ENCODE measurements around the gene TMC3.
"Not testable (repeated sequence)": the region's sequence is repeated elsewhere in the genome, so short reads cannot be mapped to it uniquely, and the experiment has no call there.

Gene TMC3

GRCh38 chr15:81339321-81339720 lies 34.7 kb downstream of the TMC3 start:
- H3K4me1 Mint-ChIP-seq = peaks cover 5% of the 10 kb centered on the region
- H3K27me3 Mint-ChIP-seq = no peaks in the 10 kb centered on the region
- no peaks in the 10 kb centered on the region for H3K9me3 Mint-ChIP-seq
- no peaks in the 10 kb centered on the region for H3K36me3 Mint-ChIP-seq
- H3K4me3 Mint-ChIP-seq = no peak overlapping the region
- no peak overlapping the region for H3K27ac Mint-ChIP-seq

DNA sequence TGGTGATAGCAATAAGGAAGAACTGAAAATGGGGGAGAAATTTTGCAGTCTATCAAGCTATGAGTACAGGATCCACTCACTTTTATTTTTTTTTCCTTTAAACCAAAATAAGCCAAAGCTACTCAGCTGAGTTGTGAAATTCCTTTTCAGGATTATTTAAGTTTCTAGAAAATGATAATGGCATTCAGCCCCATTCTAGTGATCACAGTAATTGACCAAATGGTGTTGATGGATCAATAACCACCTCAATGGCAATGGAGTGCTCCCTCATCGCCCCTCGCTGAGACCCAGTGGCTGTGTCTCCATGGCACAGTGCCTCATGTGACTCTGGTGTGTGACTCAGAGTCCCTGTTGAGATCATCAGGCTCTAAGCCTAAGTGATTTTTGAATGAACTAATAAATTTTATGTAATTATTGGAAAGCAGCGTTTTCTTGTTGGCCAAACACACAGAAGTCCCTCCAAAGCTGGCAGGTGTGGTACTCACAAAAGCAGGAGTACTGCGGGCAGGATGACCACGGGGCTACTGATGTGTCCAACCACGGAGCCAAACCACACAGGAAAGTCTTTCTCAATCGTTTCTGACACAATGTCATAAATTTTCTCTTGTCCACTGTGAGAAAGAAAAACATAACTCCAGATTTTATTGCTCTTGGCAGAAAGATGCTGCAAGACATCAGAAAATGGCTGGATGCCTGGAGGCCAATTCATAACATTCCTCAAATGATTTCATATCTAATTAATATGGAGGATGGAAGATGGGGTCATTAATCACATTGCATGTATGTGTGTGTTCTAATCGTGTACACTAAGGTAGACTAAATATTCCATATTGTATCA lies 35.6 kb downstream of the TMC3 start:
- Mint-ChIP-seq H3K4me3 (no peak overlapping the region), H3K36me3 (no peaks in the 10 kb centered on the region), H3K4me1 (peaks cover 5% of the 10 kb centered on the region), H3K27ac (no peak overlapping the region), H3K9me3 (no peaks in the 10 kb centered on the region), H3K27me3 (no peaks in the 10 kb centered on the region)

- H3K36me3 Mint-ChIP-seq = no peaks in the 10 kb centered on the region
- peaks cover 11% of the 10 kb centered on the region for H3K4me1 Mint-ChIP-seq
- no peaks in the 10 kb centered on the region for H3K27me3 Mint-ChIP-seq
- H3K27ac Mint-ChIP-seq = no peak overlapping the region
- H3K4me3 Mint-ChIP-seq = no peak overlapping the region
- no peaks in the 10 kb centered on the region for H3K9me3 Mint-ChIP-seq
Observed at GRCh38 chr15:81337713-81338157, 36.3 kb downstream of the TMC3 start.

DNA sequence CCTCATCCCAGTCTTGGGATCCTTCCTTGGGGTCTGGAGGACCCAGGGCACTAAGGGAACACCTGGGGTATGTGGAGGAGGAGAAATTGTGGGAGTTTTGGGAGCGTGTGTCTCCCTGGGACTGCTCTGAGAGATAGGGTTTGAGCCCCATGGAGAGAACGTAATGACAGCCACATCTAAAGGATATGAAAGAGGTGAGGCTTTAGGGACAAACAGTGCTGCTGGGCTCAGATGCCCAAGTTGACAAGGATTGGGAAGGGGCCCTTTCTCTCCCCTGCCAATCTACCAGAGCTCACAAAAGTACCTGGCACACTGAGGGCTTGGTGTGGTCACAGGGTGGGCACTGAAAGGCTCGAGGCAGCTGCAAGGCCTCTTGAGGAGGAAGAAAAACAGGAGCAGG lies 36.8 kb downstream of the TMC3 start:
- Mint-ChIP-seq H3K36me3 (no peaks in the 10 kb centered on the region), H3K4me3 (no peak overlapping the region), H3K9me3 (no peaks in the 10 kb centered on the region), H3K27me3 (no peaks in the 10 kb centered on the region), H3K4me1 (peaks cover 11% of the 10 kb centered on the region), H3K27ac (no peak overlapping the region)

DNA sequence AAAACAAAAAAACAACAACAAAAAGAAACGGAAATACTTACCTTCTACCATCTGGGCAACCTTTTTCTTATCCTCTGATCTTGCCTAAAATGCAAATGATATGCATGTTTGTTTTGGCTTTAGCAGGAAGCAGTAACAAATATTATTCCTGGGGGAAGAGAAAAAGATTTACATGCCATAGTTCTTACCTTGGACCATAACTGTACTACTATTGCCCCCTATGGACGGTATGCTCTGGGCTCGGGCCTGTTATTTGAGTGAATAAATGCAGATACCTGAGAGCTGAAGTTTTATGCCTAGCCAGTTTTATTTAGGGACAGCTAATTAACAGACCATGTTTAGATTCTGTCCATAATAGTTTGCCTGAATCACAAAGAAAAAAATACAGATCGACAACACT lies 37.4 kb downstream of the TMC3 start:
- H3K27me3 Mint-ChIP-seq = no peaks in the 10 kb centered on the region
- H3K27ac Mint-ChIP-seq = no peak overlapping the region
- no peaks in the 10 kb centered on the region for H3K36me3 Mint-ChIP-seq
- H3K4me1 Mint-ChIP-seq = peaks cover 16% of the 10 kb centered on the region
- H3K9me3 Mint-ChIP-seq = no peaks in the 10 kb centered on the region
- no peak overlapping the region for H3K4me3 Mint-ChIP-seq

DNA sequence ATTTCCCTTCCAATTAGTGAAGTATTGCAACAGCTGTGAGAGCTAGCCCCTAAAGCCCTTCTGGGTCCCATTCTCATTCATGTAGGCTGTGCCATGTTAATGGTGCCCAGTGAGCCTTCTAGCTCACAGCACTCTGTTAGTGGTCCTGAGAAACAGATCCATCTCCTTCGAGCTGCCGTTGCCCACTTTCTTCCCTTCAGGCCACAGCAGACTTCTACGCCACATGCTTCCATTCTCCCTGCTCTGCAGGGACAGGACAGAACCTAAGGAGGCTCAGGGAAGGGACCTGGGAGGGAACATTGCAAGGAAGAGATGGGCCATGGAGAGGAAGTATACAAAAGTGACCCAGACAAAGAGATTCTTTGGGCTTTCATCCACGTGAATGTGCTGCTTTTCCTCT lies 38.4 kb downstream of the TMC3 start:
- H3K27ac Mint-ChIP-seq = no peak overlapping the region
- no peak overlapping the region for H3K4me3 Mint-ChIP-seq
- peaks cover 25% of the 10 kb centered on the region for H3K4me1 Mint-ChIP-seq
- H3K27me3 Mint-ChIP-seq = no peaks in the 10 kb centered on the region
- no peaks in the 10 kb centered on the region for H3K9me3 Mint-ChIP-seq
- H3K36me3 Mint-ChIP-seq = no peaks in the 10 kb centered on the region

DNA sequence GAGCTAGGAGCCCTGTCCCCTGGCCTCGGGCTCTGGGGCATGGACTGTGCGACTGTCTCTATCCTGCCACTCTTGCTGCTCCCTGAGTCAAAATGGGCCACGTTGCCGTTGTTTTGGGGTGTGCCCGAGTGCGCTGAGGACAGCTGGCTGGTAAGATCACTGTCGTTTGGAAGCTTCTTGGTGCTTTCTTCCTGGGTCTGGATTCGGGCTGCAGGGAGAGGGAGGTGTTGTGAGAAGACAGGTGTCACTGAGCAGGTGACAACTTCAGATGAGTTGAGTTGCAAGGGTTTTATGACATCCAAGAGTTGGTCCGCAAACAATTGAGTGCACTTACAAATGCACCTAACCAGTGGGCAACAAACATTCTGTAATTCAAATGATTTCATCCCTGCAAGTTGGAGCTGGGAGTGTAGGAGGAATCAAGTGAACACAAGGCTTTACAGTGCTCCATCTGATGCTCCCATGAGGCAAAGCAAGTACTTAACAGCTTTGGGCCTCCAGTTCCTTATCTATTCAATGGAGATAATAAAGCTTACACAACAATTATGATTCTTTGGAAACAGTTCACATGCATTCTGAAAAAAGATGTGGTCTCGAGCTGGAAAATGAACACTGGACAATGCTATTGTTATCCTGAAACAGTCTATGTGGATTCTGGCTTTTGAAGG lies 39.1 kb downstream of the TMC3 start:
- Mint-ChIP-seq H3K4me3 (no peak overlapping the region), H3K9me3 (no peaks in the 10 kb centered on the region), H3K36me3 (no peaks in the 10 kb centered on the region), H3K27me3 (no peaks in the 10 kb centered on the region), H3K27ac (no peak overlapping the region), H3K4me1 (peaks cover 30% of the 10 kb centered on the region)

- Mint-ChIP-seq H3K4me1 (peaks cover 33% of the 10 kb centered on the region), H3K27me3 (no peaks in the 10 kb centered on the region), H3K27ac (no peak overlapping the region), H3K9me3 (no peaks in the 10 kb centered on the region), H3K4me3 (no peak overlapping the region), H3K36me3 (no peaks in the 10 kb centered on the region)
Observed at GRCh38 chr15:81333363-81333762, 40.6 kb downstream of the TMC3 start.

DNA sequence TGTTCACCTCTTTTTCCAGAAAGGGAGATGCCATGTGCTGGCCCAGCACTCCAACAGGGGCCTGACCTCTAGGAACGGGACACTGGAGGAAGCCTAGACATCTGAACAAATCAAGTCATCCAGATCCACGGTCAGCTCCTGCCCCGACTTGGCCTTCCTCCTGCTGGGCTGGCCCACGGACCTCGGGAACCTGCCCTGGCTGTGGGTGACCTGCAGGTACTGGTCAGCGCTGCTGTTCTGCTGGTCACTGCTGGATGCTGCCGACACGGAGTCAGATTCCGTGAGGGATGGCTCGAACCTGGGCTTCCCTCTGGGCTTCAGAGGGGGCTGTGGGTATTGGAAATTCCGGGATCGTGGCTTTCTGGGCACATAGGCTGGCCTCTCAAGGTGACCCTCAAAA lies 41.7 kb downstream of the TMC3 start:
- no peaks in the 10 kb centered on the region for H3K27me3 Mint-ChIP-seq
- H3K36me3 Mint-ChIP-seq = no peaks in the 10 kb centered on the region
- H3K4me3 Mint-ChIP-seq = no peak overlapping the region
- no peak overlapping the region for H3K27ac Mint-ChIP-seq
- no peaks in the 10 kb centered on the region for H3K9me3 Mint-ChIP-seq
- peaks cover 37% of the 10 kb centered on the region for H3K4me1 Mint-ChIP-seq

- Mint-ChIP-seq H3K4me1 (peaks cover 42% of the 10 kb centered on the region), H3K27ac (no peak overlapping the region), H3K9me3 (no peaks in the 10 kb centered on the region), H3K36me3 (no peaks in the 10 kb centered on the region), H3K4me3 (peak overlapping the region; percentile 66), H3K27me3 (no peaks in the 10 kb centered on the region)
Observed at GRCh38 chr15:81331600-81331999, 42.4 kb downstream of the TMC3 start.

- not testable (repeated sequence) for H3K9me3 Mint-ChIP-seq, H3K27me3 Mint-ChIP-seq, H3K27ac Mint-ChIP-seq, H3K36me3 Mint-ChIP-seq
- peak overlapping the region; percentile 66 for H3K4me3 Mint-ChIP-seq
- peaks cover 42% of the 10 kb centered on the region for H3K4me1 Mint-ChIP-seq
Observed at GRCh38 chr15:81331141-81331540, 42.9 kb downstream of the TMC3 start.

- no peak overlapping the region for H3K27ac Mint-ChIP-seq
- no peaks in the 10 kb centered on the region for H3K36me3 Mint-ChIP-seq
- H3K4me3 Mint-ChIP-seq = peak overlapping the region; percentile 66
- no peaks in the 10 kb centered on the region for H3K27me3 Mint-ChIP-seq
- peaks cover 43% of the 10 kb centered on the region for H3K4me1 Mint-ChIP-seq
- no peaks in the 10 kb centered on the region for H3K9me3 Mint-ChIP-seq
Observed at GRCh38 chr15:81330366-81331090, 43.5 kb downstream of the TMC3 start.

- no peaks in the 10 kb centered on the region for H3K27me3 Mint-ChIP-seq
- H3K36me3 Mint-ChIP-seq = no peaks in the 10 kb centered on the region
- H3K27ac Mint-ChIP-seq = no peak overlapping the region
- H3K9me3 Mint-ChIP-seq = no peaks in the 10 kb centered on the region
- H3K4me1 Mint-ChIP-seq = peaks cover 52% of the 10 kb centered on the region
- no peak overlapping the region for H3K4me3 Mint-ChIP-seq
Observed at GRCh38 chr15:81329446-81329845, 44.6 kb downstream of the TMC3 start.

GRCh38 chr15:81327516-81327915 lies 46.5 kb downstream of the TMC3 start:
- no peaks in the 10 kb centered on the region for H3K27me3 Mint-ChIP-seq
- no peaks in the 10 kb centered on the region for H3K36me3 Mint-ChIP-seq
- H3K4me3 Mint-ChIP-seq = no peak overlapping the region
- H3K27ac Mint-ChIP-seq = no peak overlapping the region
- peaks cover 59% of the 10 kb centered on the region for H3K4me1 Mint-ChIP-seq
- H3K9me3 Mint-ChIP-seq = no peaks in the 10 kb centered on the region

DNA sequence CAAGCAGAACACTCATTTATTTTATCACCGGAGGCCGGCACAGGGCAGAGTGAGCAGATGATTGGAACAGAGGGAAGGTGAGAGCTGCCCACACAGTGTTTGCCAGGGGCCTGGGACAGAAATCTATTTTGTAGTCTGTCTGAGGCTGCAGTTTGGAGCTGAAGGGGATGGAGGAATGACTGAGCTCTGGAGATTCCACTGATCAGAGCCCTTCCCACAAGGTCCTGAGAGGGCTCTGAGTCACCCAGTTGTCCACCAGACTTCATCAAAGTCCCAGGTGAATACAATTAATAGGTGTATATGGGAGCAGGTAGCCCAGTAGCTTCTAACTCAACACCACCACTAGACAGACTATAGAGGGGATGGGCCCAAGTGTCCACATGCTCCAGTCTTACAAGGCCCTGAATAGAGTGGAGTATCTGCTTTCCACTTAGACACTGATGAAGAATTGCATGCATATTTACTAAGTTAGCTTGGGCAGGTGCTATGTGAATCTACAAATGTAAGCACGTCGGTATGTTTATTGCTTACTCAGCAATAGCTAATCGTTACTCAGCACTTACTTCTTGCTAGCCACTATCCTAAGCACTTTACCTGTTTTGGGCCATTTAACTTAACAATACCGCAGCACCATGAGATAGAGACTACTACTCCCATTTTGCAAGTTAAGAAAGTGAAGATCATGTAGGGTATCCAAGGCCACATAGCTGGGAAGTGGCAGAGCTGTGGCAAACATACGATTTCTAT lies 47.4 kb downstream of the TMC3 start:
- no peaks in the 10 kb centered on the region for H3K9me3 Mint-ChIP-seq
- no peaks in the 10 kb centered on the region for H3K27me3 Mint-ChIP-seq
- peaks cover 64% of the 10 kb centered on the region for H3K4me1 Mint-ChIP-seq
- no peaks in the 10 kb centered on the region for H3K36me3 Mint-ChIP-seq
- no peak overlapping the region for H3K4me3 Mint-ChIP-seq
- no peak overlapping the region for H3K27ac Mint-ChIP-seq

Measured in activated naive CD4-positive, alpha-beta T cell treated with anti-CD3 and anti-CD28 coated beads, Interleukin-2, amount 50 U/mL, for 24 hours (primary cell).